ENCODE data around the gene SPNS2.
A peak's percentile ranks its signal among the peaks of the same experiment; 100 is the strongest.

The SPNS2 gene

GRCh38 chr17:4557626-4558346 is 59.1 kb downstream of the SPNS2 start:
- H3K4me3 ChIP-seq (ENCODE audit: low read length): no peak overlapping the region
- no peak for DNase-seq (ENCODE audit: low read depth)
- TF ChIP-seq, protein P1, sequence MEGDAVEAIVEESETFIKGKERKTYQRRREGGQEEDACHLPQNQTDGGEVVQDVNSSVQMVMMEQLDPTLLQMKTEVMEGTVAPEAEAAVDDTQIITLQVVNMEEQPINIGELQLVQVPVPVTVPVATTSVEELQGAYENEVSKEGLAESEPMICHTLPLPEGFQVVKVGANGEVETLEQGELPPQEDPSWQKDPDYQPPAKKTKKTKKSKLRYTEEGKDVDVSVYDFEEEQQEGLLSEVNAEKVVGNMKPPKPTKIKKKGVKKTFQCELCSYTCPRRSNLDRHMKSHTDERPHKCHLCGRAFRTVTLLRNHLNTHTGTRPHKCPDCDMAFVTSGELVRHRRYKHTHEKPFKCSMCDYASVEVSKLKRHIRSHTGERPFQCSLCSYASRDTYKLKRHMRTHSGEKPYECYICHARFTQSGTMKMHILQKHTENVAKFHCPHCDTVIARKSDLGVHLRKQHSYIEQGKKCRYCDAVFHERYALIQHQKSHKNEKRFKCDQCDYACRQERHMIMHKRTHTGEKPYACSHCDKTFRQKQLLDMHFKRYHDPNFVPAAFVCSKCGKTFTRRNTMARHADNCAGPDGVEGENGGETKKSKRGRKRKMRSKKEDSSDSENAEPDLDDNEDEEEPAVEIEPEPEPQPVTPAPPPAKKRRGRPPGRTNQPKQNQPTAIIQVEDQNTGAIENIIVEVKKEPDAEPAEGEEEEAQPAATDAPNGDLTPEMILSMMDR (IDR thresholded peaks at IDR 0.05; ENCODE audit: insufficient read depth, low read depth, low read length, missing control alignments): no peak

DNA sequence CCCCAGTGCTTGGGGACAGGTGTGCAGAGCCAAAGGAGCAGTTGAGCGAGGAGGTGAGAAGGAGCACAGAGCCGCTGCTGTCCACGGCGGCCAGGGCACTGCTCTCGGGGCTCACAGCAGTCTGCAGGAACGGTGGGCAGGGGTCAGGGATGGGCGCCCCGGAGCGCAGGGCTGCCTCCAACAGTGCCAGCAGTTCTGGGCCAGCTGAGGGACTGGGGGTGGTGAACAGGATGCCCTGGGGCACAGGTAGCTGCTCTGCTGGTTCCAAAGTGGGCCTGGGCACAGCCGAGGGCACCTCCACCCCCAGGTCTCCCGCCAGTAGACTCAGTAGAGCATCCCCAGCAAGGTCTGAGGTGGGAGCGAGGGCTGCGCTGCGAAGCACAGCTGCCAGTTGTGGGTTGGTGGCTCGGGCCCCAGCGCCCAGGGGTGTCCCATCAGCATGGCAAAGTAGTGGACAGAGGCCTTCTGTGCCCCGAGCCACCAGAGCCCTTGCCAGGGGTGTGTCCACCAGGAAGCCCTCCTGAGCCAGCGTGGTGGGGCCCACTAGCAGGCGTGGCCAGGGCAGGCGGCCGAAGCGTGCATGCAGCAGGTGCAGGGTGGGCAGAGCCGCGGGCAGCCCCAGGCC is 59.8 kb downstream of the SPNS2 start:
- H3K4me3 ChIP-seq (ENCODE audit: low read length): no peak overlapping the region
- TF ChIP-seq, protein P1 (IDR thresholded peaks at IDR 0.05; ENCODE audit: insufficient read depth, low read depth, low read length, missing control alignments): no peak
- DNase-seq (ENCODE audit: low read depth): no peak

- H3K4me3 ChIP-seq (ENCODE audit: low read length): peak overlapping the region; percentile 41
- DNase-seq (ENCODE audit: low read depth): no peak
- TF ChIP-seq, protein P1 (IDR thresholded peaks at IDR 0.05; ENCODE audit: insufficient read depth, low read depth, low read length, missing control alignments): no peak
Measured at GRCh38 chr17:4559139-4559791, 60.6 kb downstream of the SPNS2 start.

GRCh38 chr17:4559966-4560365 is 61.3 kb downstream of the SPNS2 start:
- peak overlapping the region; percentile 41 for H3K4me3 ChIP-seq (ENCODE audit: low read length)
- DNase-seq (ENCODE audit: low read depth): peak; percentile 41
- TF ChIP-seq, protein P1 (IDR thresholded peaks at IDR 0.05; ENCODE audit: insufficient read depth, low read depth, low read length, missing control alignments): no peak

DNA sequence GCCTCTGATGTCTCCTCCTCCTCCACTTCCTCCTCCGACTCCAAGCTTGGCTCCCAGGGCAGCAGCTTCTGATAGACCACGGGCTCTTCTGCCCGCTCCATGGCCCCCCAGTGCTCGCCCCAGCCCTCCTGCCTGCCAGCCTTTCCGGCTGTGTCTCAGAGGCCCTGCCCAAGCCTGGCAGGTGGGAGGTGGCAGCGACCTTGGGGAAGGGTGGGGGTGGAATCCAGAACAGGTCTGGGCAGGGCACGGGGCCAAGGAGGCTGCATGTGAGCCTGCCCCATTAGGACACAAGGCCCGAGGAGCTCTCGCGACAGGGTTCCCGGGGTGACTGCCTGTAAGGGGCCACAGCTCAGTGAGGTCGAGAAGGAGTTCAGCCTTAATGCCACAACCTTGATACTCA is 61.7 kb downstream of the SPNS2 start, which contains the start of gene GGT6:
TSS of gene GGT6 (minus strand) at position 157 of the 400 bp plus-strand sequence. CDS start at position 101, 56 bp downstream.
- peak within 1 kb of the TSS; percentile 41 for H3K4me3 ChIP-seq (ENCODE audit: low read length)

GRCh38 chr17:4560837-4561256 is 62.2 kb downstream of the SPNS2 start:
- no peak for DNase-seq (ENCODE audit: low read depth)
- no peak overlapping the region for H3K4me3 ChIP-seq (ENCODE audit: low read length)
- TF ChIP-seq, protein P1 (IDR thresholded peaks at IDR 0.05; ENCODE audit: insufficient read depth, low read depth, low read length, missing control alignments): peak; percentile 13

More for the DNA sequence above, 61.7 kb downstream of the SPNS2 start, which contains the start of gene GGT6:
- peak; percentile 56 for DNase-seq (ENCODE audit: low read depth)
- TF ChIP-seq, protein P1 (IDR thresholded peaks at IDR 0.05; ENCODE audit: insufficient read depth, low read depth, low read length, missing control alignments): no peak

Measured in epithelial cell of esophagus (primary cell).